AG10803 (cell line): ENCODE measurements around the gene KCNN3.

Experiments used
- DNase-seq: peaks from one replicate; pipeline ENCODE4 v3.0.0; 2010; ENCODE audit warnings: low read depth
- H3K4me3 ChIP-seq: 2 replicates; pipeline ENCODE4 v1.5.1; 2011; ENCODE audit warnings: mild to moderate bottlenecking, low read length, control low read depth
- CTCF ChIP-seq: conservative IDR thresholded peaks from 2 replicates; pipeline ENCODE4 v1.5.1; 2011; ENCODE audit warnings: mild to moderate bottlenecking, low read length, control low read depth, inconsistent platforms

Gene KCNN3

GRCh38 chr1:154753426-154753825, 116.7 kb downstream of the KCNN3 start:
- H3K4me3 ChIP-seq: no peak overlapping the region
- TF ChIP-seq CTCF: no peak
- no peak for DNase-seq

- H3K4me3 ChIP-seq: no peak overlapping the region
- no peak for TF ChIP-seq CTCF
- DNase-seq: no peak
Measured at GRCh38 chr1:154752273-154753030, 117.6 kb downstream of the KCNN3 start.

GRCh38 chr1:154751690-154752089, 118.4 kb downstream of the KCNN3 start:
- no peak overlapping the region for H3K4me3 ChIP-seq
- peak; percentile 89 for DNase-seq
- no peak for TF ChIP-seq CTCF

- no peak overlapping the region for H3K4me3 ChIP-seq
- DNase-seq: no peak
- no peak for TF ChIP-seq CTCF
Measured at GRCh38 chr1:154750681-154751665, 119.1 kb downstream of the KCNN3 start.

GRCh38 chr1:154749078-154749760, 120.9 kb downstream of the KCNN3 start:
- DNase-seq: peak; percentile 91
- TF ChIP-seq CTCF: peak; percentile 55
- H3K4me3 ChIP-seq: no peak overlapping the region

- DNase-seq: no peak
- H3K4me3 ChIP-seq: no peak overlapping the region
- TF ChIP-seq CTCF: no peak
Measured at GRCh38 chr1:154748405-154748775, 121.7 kb downstream of the KCNN3 start.
